K562 (cell line): ENCODE measurements around the gene TSPAN16. TPM values are rescaled to one million over a fixed set of nuclear protein-coding genes. Genes with fewer than 3 reads are reported as not detected.

Source experiments
- BMI1 ChIP-seq: fragments of 150-350 bp; IDR thresholded peaks from 2 replicates; pipeline ENCODE4 v1.6.1; 2014; ENCODE audit warnings: low read length
- CBFB ChIP-seq: sonication (generic); formaldehyde crosslinking; IDR thresholded peaks from 2 replicates; pipeline ENCODE4 v1.4.0; 2020; ENCODE audit warnings: mild to moderate bottlenecking, missing genetic modification reagents
- CBX2 ChIP-seq: fragments of 200-600 bp; sonication (generic); IDR thresholded peaks from one replicate; pipeline ENCODE4 v1.6.1; 2012; ENCODE audit warnings: mild to moderate bottlenecking, low read length, inconsistent platforms; ENCODE audit not compliant: insufficient read depth, poor library complexity, severe bottlenecking
- CHD2 ChIP-seq: IDR thresholded peaks from 2 replicates; pipeline ENCODE4 v1.6.1; 2011; ENCODE audit warnings: low read depth, low read length
- EP300 ChIP-seq: IDR thresholded peaks from 2 replicates; pipeline ENCODE4 v1.6.1; 2012; ENCODE audit warnings: low read length, improper control_type of control experiment
- FUS ChIP-seq: fragments of 200-400 bp; formaldehyde crosslinking; optimal IDR thresholded peaks from 2 replicates; pipeline ENCODE3; 2017; ENCODE audit warnings: low read depth, low read length
- IFI16 ChIP-seq: fragments of 250-450 bp; sonication (Bioruptor Pico); IDR thresholded peaks from 2 replicates; pipeline ENCODE4 v2.1.2; 2022; ENCODE audit warnings: mild to moderate bottlenecking, inconsistent platforms
- NR1H2 ChIP-seq: sonication (generic); formaldehyde crosslinking; IDR thresholded peaks from 2 replicates; pipeline ENCODE4 v1.4.0; 2020; ENCODE audit warnings: mild to moderate bottlenecking, missing genetic modification reagents
- SMARCA4 ChIP-seq: fragments of 450-650 bp; IDR thresholded peaks from 2 replicates; pipeline ENCODE4 v1.6.1; 2016
- ZNF57 ChIP-seq: fragments of 450-650 bp; formaldehyde crosslinking; IDR thresholded peaks from 2 replicates; pipeline ENCODE4 v1.4.0; 2020; ENCODE audit warnings: mild to moderate bottlenecking, moderate library complexity
- polyA plus RNA-seq, 8 experiments: library from polyadenylated mRNA; depleted of rRNA in 4 of 8; stranded (reverse) in 5 of 8; unstranded in 3 of 8; fragments of >200 nt; fragmentation: Nextera tagmentation in 2 of 8; fragmentation: Illumina TruSeq in 1 of 8; extraction: Ambion mirVana in 2 of 8; extraction: Trizol in 1 of 8; gene quantifications; 2 replicates each; pipeline versions ENCODE4 v1.2.1 to v1.2.3, GENCODE V29; 2011 to 2014; ENCODE audit warnings: inconsistent platforms in 1 of 8, missing spikeins in 1 of 8
- total RNA-seq, 7 experiments: library from RNA; depleted of rRNA in 6 of 7; stranded (reverse); fragments of >200 nt in 6 of 7; fragmentation: Illumina TruSeq in 2 of 7; extraction: Trizol in 2 of 7; gene quantifications; 2 replicates each; pipeline versions ENCODE4 v1.2.1 to v1.2.3, GENCODE V29; 2011 to 2021; ENCODE audit warnings: low replicate concordance in 1 of 7
- TF ChIP-seq, protein P1 (sequence below): sonication (generic); formaldehyde crosslinking; IDR thresholded peaks from 2 replicates; pipeline ENCODE4 v1.8.1; 2023; ENCODE audit warnings: mild to moderate bottlenecking, missing genetic modification reagents
- TF ChIP-seq, protein P2 (sequence below): sonication (generic); formaldehyde crosslinking; IDR thresholded peaks from 2 replicates; pipeline ENCODE4 v1.8.0; 2022; ENCODE audit warnings: missing genetic modification reagents, mild to moderate bottlenecking, moderate library complexity, borderline replicate concordance
- TF ChIP-seq, protein P3 (sequence below): fragments of 450-650 bp; IDR thresholded peaks from 2 replicates; pipeline ENCODE4 v1.6.1; 2016; ENCODE audit warnings: missing biosample characterization, missing genetic modification characterization
- TF ChIP-seq, protein P4 (sequence below): fragments of 450-650 bp; formaldehyde crosslinking; IDR thresholded peaks from 2 replicates; pipeline ENCODE4 v1.4.0; 2022; ENCODE audit warnings: missing genetic modification characterization
- TF ChIP-seq, protein P5 (sequence below): fragments of 250-450 bp; sonication (Bioruptor Pico); IDR thresholded peaks from 2 replicates; pipeline ENCODE4 v1.9.0; 2021; ENCODE audit warnings: mild to moderate bottlenecking, inconsistent platforms
- TF ChIP-seq, protein P6 (sequence below): sonication (generic); formaldehyde crosslinking; IDR thresholded peaks from 2 replicates; pipeline ENCODE4 v1.8.1; 2023; ENCODE audit warnings: mild to moderate bottlenecking, missing genetic modification reagents
- TF ChIP-seq, protein P7 (sequence below): fragments of 450-650 bp; IDR thresholded peaks from 2 replicates; pipeline ENCODE4 v1.6.1; 2016

Gene TSPAN16
- total and polyA plus RNA-seq, 9 of the 15 experiments (the other 6 are each of a cell fraction or from before 2014, with no cell fraction given), result not detected

DNA sequence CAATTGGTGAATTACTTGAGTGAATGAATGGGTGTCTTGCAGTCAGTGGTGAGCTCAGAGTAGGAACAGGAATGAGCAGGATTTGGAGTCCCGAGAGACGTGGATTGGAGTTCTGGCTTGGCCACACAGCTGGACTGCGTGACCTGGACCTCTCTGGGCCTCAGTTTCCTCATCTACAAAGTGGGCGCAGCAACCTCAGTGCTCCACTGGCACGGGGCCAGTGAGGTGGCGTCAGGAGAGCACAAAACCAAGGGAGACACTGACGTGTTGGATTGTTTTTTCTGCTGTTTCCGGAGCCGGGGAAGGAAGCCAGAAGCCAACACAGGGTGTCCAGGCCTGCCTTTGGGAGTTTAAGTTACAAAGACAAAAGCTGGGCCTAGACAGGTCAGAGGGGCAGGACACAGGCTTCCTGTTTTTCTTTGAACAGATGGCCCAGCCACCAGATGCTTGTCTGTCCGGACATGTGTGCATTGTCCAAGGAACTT lies 27.1 kb upstream of the TSPAN16 start (continued):
- TF ChIP-seq, protein P1, sequence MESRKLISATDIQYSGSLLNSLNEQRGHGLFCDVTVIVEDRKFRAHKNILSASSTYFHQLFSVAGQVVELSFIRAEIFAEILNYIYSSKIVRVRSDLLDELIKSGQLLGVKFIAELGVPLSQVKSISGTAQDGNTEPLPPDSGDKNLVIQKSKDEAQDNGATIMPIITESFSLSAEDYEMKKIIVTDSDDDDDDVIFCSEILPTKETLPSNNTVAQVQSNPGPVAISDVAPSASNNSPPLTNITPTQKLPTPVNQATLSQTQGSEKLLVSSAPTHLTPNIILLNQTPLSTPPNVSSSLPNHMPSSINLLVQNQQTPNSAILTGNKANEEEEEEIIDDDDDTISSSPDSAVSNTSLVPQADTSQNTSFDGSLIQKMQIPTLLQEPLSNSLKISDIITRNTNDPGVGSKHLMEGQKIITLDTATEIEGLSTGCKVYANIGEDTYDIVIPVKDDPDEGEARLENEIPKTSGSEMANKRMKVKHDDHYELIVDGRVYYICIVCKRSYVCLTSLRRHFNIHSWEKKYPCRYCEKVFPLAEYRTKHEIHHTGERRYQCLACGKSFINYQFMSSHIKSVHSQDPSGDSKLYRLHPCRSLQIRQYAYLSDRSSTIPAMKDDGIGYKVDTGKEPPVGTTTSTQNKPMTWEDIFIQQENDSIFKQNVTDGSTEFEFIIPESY, result 0 out of 2 replicates have a peak, but pooled peaks have one; percentile 32
- TF ChIP-seq CBFB (CRISPR knock-in tag) (no peak), CBX2 (no peak), IFI16 (CRISPR knock-in tag) (no peak), BMI1 (no peak), ZNF57 (CRISPR knock-in tag) (no peak), CHD2 (no peak), NR1H2 (no peak), SMARCA4 (no peak), EP300 (no peak; the same call in 1 of the 2 replicates), FUS (no peak)
- TF ChIP-seq, protein P2, sequence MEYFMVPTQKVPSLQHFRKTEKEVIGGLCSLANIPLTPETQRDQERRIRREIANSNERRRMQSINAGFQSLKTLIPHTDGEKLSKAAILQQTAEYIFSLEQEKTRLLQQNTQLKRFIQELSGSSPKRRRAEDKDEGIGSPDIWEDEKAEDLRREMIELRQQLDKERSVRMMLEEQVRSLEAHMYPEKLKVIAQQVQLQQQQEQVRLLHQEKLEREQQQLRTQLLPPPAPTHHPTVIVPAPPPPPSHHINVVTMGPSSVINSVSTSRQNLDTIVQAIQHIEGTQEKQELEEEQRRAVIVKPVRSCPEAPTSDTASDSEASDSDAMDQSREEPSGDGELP (CRISPR knock-in tag), result peak; percentile 55
- TF ChIP-seq, protein P3, sequence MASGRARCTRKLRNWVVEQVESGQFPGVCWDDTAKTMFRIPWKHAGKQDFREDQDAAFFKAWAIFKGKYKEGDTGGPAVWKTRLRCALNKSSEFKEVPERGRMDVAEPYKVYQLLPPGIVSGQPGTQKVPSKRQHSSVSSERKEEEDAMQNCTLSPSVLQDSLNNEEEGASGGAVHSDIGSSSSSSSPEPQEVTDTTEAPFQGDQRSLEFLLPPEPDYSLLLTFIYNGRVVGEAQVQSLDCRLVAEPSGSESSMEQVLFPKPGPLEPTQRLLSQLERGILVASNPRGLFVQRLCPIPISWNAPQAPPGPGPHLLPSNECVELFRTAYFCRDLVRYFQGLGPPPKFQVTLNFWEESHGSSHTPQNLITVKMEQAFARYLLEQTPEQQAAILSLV (tag), result no peak
- TF ChIP-seq, protein P4, sequence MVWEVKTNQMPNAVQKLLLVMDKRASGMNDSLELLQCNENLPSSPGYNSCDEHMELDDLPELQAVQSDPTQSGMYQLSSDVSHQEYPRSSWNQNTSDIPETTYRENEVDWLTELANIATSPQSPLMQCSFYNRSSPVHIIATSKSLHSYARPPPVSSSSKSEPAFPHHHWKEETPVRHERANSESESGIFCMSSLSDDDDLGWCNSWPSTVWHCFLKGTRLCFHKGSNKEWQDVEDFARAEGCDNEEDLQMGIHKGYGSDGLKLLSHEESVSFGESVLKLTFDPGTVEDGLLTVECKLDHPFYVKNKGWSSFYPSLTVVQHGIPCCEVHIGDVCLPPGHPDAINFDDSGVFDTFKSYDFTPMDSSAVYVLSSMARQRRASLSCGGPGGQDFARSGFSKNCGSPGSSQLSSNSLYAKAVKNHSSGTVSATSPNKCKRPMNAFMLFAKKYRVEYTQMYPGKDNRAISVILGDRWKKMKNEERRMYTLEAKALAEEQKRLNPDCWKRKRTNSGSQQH, result no peak
- TF ChIP-seq, protein P5, sequence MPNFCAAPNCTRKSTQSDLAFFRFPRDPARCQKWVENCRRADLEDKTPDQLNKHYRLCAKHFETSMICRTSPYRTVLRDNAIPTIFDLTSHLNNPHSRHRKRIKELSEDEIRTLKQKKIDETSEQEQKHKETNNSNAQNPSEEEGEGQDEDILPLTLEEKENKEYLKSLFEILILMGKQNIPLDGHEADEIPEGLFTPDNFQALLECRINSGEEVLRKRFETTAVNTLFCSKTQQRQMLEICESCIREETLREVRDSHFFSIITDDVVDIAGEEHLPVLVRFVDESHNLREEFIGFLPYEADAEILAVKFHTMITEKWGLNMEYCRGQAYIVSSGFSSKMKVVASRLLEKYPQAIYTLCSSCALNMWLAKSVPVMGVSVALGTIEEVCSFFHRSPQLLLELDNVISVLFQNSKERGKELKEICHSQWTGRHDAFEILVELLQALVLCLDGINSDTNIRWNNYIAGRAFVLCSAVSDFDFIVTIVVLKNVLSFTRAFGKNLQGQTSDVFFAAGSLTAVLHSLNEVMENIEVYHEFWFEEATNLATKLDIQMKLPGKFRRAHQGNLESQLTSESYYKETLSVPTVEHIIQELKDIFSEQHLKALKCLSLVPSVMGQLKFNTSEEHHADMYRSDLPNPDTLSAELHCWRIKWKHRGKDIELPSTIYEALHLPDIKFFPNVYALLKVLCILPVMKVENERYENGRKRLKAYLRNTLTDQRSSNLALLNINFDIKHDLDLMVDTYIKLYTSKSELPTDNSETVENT, result no peak
- TF ChIP-seq, protein P6, sequence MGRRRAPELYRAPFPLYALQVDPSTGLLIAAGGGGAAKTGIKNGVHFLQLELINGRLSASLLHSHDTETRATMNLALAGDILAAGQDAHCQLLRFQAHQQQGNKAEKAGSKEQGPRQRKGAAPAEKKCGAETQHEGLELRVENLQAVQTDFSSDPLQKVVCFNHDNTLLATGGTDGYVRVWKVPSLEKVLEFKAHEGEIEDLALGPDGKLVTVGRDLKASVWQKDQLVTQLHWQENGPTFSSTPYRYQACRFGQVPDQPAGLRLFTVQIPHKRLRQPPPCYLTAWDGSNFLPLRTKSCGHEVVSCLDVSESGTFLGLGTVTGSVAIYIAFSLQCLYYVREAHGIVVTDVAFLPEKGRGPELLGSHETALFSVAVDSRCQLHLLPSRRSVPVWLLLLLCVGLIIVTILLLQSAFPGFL (CRISPR knock-in tag), result no peak
- TF ChIP-seq, protein P7, sequence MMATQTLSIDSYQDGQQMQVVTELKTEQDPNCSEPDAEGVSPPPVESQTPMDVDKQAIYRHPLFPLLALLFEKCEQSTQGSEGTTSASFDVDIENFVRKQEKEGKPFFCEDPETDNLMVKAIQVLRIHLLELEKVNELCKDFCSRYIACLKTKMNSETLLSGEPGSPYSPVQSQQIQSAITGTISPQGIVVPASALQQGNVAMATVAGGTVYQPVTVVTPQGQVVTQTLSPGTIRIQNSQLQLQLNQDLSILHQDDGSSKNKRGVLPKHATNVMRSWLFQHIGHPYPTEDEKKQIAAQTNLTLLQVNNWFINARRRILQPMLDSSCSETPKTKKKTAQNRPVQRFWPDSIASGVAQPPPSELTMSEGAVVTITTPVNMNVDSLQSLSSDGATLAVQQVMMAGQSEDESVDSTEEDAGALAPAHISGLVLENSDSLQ, result no peak
